GM23338 (cell line): ENCODE measurements around the gene TRIM15. TPM values are rescaled to one million over a fixed set of nuclear protein-coding genes. Genes with fewer than 3 reads are reported as not detected.

Experiments
- ATAC-seq: fragments of 200-7000 bp; cut with Tn5 transposase; 3 replicates; pipeline ENCODE4 v1.9.1; 2020
- DNase-seq: peaks from one replicate; pipeline ENCODE4 v3.0.0-alpha.2; 2015; ENCODE audit warnings: low spot score
- H2AFZ ChIP-seq: fragments of 200-600 bp; sonication (generic); 2 replicates; pipeline ENCODE4 v1.8.0; 2016; ENCODE audit warnings: antibody characterized with exemption, mild to moderate bottlenecking, moderate library complexity
- H3F3A ChIP-seq: fragments of 200-600 bp; sonication (generic); replicated peaks from 2 replicates; pipeline ENCODE4 v1.8.0; 2017; ENCODE audit warnings: antibody characterized with exemption, mixed run types, low read depth
- H3K27ac ChIP-seq: fragments of 200-600 bp; sonication (generic); 2 replicates; pipeline ENCODE4 v1.6.1; 2016; ENCODE audit warnings: low read depth
- H3K27me3 ChIP-seq: fragments of 200-600 bp; sonication (generic); 2 replicates; pipeline ENCODE4 v1.8.0; 2016; ENCODE audit warnings: mild to moderate bottlenecking, mixed run types, moderate library complexity; ENCODE audit not compliant: insufficient read depth
- H3K36me3 ChIP-seq: fragments of 200-600 bp; sonication (generic); 2 replicates; pipeline ENCODE4 v1.8.0; 2016; ENCODE audit warnings: mild to moderate bottlenecking; ENCODE audit not compliant: insufficient read depth
- H3K4me1 ChIP-seq: fragments of 200-600 bp; sonication (generic); 2 replicates; pipeline ENCODE4 v1.8.0; 2016; ENCODE audit warnings: mild to moderate bottlenecking, moderate library complexity; ENCODE audit not compliant: insufficient read depth
- H3K4me2 ChIP-seq: fragments of 200-600 bp; sonication (generic); 2 replicates; pipeline ENCODE4 v1.7.1; 2017; ENCODE audit warnings: mixed run types
- H3K4me3 ChIP-seq: fragments of 200-600 bp; sonication (generic); 2 replicates; pipeline ENCODE4 v1.6.1; 2016; ENCODE audit warnings: mixed run types
- H3K79me2 ChIP-seq: fragments of 200-600 bp; sonication (generic); replicated peaks from 2 replicates; pipeline ENCODE4 v1.8.0; 2017; ENCODE audit warnings: mild to moderate bottlenecking; ENCODE audit not compliant: insufficient read depth
- H3K9me2 ChIP-seq: fragments of 200-600 bp; sonication (generic); 2 replicates; pipeline ENCODE4 v1.8.0; 2017; ENCODE audit not compliant: insufficient read depth
- H4K20me1 ChIP-seq: fragments of 200-600 bp; sonication (generic); replicated peaks from 2 replicates; pipeline ENCODE4 v1.8.0; 2017; ENCODE audit warnings: mild to moderate bottlenecking; ENCODE audit not compliant: insufficient read depth
- H3K27ac Mint-ChIP-seq: 2 replicates; pipeline ENCODE4 v1.8.0; 2020; ENCODE audit warnings: inconsistent platforms, mild to moderate bottlenecking, moderate library complexity, mixed read lengths
- H3K27me3 Mint-ChIP-seq: 3 replicates; pipeline ENCODE4 v1.8.0; 2022; ENCODE audit warnings: low read depth, mild to moderate bottlenecking, moderate library complexity, mixed read lengths, inconsistent platforms; ENCODE audit not compliant: insufficient read depth, poor library complexity
- H3K36me3 Mint-ChIP-seq: 3 replicates; pipeline ENCODE4 v1.8.0; 2021; ENCODE audit warnings: low read depth, mild to moderate bottlenecking, inconsistent platforms, moderate library complexity, mixed read lengths
- H3K4me1 Mint-ChIP-seq: 3 replicates; pipeline ENCODE4 v1.8.0; 2020; ENCODE audit warnings: mild to moderate bottlenecking, inconsistent platforms, mixed read lengths
- H3K4me3 Mint-ChIP-seq: 3 replicates; pipeline ENCODE4 v1.8.0; 2021; ENCODE audit warnings: moderate library complexity, mild to moderate bottlenecking, inconsistent platforms, mixed read lengths
- H3K9me3 Mint-ChIP-seq: 3 replicates; pipeline ENCODE4 v1.8.0; 2020; ENCODE audit warnings: moderate library complexity, mild to moderate bottlenecking, inconsistent platforms, mixed read lengths
- CREB1 ChIP-seq: fragments of 250-450 bp; sonication (Bioruptor Pico); IDR thresholded peaks from 2 replicates; pipeline ENCODE4 v1.5.0; 2020; ENCODE audit warnings: low read depth, mild to moderate bottlenecking, moderate library complexity
- EZH2 ChIP-seq: fragments of 200-600 bp; sonication (generic); IDR thresholded peaks from one replicate; pipeline ENCODE4 v1.8.0; 2017; ENCODE audit warnings: antibody characterized with exemption, mild to moderate bottlenecking, low read depth; ENCODE audit not compliant: unreplicated experiment
- EZH2phosphoT487 ChIP-seq: fragments of 200-600 bp; sonication (generic); IDR thresholded peaks from one replicate; pipeline ENCODE4 v1.8.1; 2018; ENCODE audit warnings: antibody characterized with exemption; ENCODE audit not compliant: unreplicated experiment
- JUNB ChIP-seq: IDR thresholded peaks from one replicate; pipeline ENCODE4 v1.6.1; 2016; ENCODE audit warnings: antibody characterized with exemption; ENCODE audit not compliant: unreplicated experiment
- NANOG ChIP-seq: IDR thresholded peaks from 2 replicates; pipeline ENCODE4 v1.6.1; 2016; ENCODE audit warnings: antibody characterized with exemption, borderline replicate concordance
- POLR2AphosphoS5 ChIP-seq: IDR thresholded peaks from 2 replicates; pipeline ENCODE4 v1.6.1; 2016; ENCODE audit warnings: antibody characterized with exemption, low read depth
- STAT1 ChIP-seq: IDR thresholded peaks from one replicate; pipeline ENCODE4 v1.6.1; 2016; ENCODE audit warnings: antibody characterized with exemption; ENCODE audit not compliant: unreplicated experiment
- ZNF114 ChIP-seq: fragments of 250-450 bp; sonication (Bioruptor Pico); IDR thresholded peaks from 2 replicates; pipeline ENCODE4 v1.5.0; 2020; ENCODE audit warnings: mild to moderate bottlenecking, moderate library complexity
- ZNF331 ChIP-seq: fragments of 250-450 bp; sonication (Bioruptor Pico); IDR thresholded peaks from 2 replicates; pipeline ENCODE4 v1.5.0; 2020; ENCODE audit warnings: low read depth, mild to moderate bottlenecking, moderate library complexity
- polyA plus RNA-seq: library from polyadenylated mRNA; unstranded; fragments of >200 nt; fragmentation: Nextera tagmentation; extraction: Ambion mirVana; gene quantifications from 2 replicates; pipeline ENCODE4 v1.2.1, GENCODE V29; 2016
- total RNA-seq: library from RNA; depleted of rRNA; stranded (reverse); fragments of >200 nt; shearing (Covaris generic); gene quantifications from 2 replicates; pipeline ENCODE4 v1.2.3, GENCODE V29; 2014
- TF ChIP-seq, protein P1 (sequence below): IDR thresholded peaks from one replicate; pipeline ENCODE4 v1.6.1; 2018; ENCODE audit warnings: antibody characterized with exemption; ENCODE audit not compliant: unreplicated experiment
- TF ChIP-seq, protein P2 (sequence below): IDR thresholded peaks from 2 replicates; pipeline ENCODE4 v1.6.1; 2016; ENCODE audit warnings: antibody characterized with exemption
- TF ChIP-seq, protein P3 (sequence below), 2 experiments: fragments of 200-600 bp in 1 of 2; sonication (generic) in 1 of 2; conservative IDR thresholded peaks; 2 replicates each; pipeline versions ENCODE4 v1.5.1 to v1.6.1; 2016 to 2017; ENCODE audit warnings: antibody characterized with exemption in 2 of 2, low read depth in 2 of 2, mild to moderate bottlenecking in 2 of 2, moderate library complexity in 1 of 2
- TF ChIP-seq, protein P4 (sequence below): fragments of 250-450 bp; sonication (Bioruptor Pico); IDR thresholded peaks from 2 replicates; pipeline ENCODE4 v1.5.0; 2020; ENCODE audit warnings: mild to moderate bottlenecking, moderate library complexity

TRIM15 gene
- total and polyA plus RNA-seq, 2 experiments from 2014 or later: 0.21 to 1.0 TPM

DNA sequence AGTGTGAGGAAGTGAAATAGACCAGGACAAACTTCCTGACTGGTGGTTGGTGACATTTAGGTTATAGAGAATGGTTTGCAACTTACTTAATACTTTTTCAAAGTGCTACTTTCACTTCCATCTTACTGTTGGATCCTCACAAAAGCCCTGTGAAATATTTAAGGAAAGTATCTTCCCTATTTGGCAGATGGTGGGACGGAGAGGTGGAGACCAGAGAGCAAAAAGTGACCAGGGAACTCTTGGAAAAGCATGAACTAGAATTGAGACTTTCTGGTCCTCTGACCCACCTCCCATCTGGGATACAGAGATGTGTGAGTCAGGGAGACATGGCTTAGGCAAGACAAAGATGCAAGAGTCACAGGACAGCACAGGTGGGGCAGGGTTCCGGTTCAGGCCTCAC is 5.3 kb upstream of the TRIM15 start:
- no peaks in the 10 kb centered on the region for H3K4me1 ChIP-seq
- no peak overlapping the region for H3K4me3 ChIP-seq
- no peaks in the 10 kb centered on the region for H3K9me3 Mint-ChIP-seq
- no peaks in the 10 kb centered on the region for H3K36me3 Mint-ChIP-seq
- no peak overlapping the region for H3K27ac Mint-ChIP-seq
- no peaks in the 10 kb centered on the region for H3K36me3 ChIP-seq
- TF ChIP-seq ZNF331 (CRISPR knock-in tag): no peak
- no peak for TF ChIP-seq POLR2AphosphoS5
- TF ChIP-seq ZNF114 (CRISPR knock-in tag): no peak
- TF ChIP-seq, protein P1, sequence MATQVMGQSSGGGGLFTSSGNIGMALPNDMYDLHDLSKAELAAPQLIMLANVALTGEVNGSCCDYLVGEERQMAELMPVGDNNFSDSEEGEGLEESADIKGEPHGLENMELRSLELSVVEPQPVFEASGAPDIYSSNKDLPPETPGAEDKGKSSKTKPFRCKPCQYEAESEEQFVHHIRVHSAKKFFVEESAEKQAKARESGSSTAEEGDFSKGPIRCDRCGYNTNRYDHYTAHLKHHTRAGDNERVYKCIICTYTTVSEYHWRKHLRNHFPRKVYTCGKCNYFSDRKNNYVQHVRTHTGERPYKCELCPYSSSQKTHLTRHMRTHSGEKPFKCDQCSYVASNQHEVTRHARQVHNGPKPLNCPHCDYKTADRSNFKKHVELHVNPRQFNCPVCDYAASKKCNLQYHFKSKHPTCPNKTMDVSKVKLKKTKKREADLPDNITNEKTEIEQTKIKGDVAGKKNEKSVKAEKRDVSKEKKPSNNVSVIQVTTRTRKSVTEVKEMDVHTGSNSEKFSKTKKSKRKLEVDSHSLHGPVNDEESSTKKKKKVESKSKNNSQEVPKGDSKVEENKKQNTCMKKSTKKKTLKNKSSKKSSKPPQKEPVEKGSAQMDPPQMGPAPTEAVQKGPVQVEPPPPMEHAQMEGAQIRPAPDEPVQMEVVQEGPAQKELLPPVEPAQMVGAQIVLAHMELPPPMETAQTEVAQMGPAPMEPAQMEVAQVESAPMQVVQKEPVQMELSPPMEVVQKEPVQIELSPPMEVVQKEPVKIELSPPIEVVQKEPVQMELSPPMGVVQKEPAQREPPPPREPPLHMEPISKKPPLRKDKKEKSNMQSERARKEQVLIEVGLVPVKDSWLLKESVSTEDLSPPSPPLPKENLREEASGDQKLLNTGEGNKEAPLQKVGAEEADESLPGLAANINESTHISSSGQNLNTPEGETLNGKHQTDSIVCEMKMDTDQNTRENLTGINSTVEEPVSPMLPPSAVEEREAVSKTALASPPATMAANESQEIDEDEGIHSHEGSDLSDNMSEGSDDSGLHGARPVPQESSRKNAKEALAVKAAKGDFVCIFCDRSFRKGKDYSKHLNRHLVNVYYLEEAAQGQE: no peak
- TF ChIP-seq CREB1 (CRISPR knock-in tag): no peak
- no peak for TF ChIP-seq EZH2
- TF ChIP-seq, protein P2, sequence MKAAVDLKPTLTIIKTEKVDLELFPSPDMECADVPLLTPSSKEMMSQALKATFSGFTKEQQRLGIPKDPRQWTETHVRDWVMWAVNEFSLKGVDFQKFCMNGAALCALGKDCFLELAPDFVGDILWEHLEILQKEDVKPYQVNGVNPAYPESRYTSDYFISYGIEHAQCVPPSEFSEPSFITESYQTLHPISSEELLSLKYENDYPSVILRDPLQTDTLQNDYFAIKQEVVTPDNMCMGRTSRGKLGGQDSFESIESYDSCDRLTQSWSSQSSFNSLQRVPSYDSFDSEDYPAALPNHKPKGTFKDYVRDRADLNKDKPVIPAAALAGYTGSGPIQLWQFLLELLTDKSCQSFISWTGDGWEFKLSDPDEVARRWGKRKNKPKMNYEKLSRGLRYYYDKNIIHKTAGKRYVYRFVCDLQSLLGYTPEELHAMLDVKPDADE: no peak
- TF ChIP-seq, protein P3, sequence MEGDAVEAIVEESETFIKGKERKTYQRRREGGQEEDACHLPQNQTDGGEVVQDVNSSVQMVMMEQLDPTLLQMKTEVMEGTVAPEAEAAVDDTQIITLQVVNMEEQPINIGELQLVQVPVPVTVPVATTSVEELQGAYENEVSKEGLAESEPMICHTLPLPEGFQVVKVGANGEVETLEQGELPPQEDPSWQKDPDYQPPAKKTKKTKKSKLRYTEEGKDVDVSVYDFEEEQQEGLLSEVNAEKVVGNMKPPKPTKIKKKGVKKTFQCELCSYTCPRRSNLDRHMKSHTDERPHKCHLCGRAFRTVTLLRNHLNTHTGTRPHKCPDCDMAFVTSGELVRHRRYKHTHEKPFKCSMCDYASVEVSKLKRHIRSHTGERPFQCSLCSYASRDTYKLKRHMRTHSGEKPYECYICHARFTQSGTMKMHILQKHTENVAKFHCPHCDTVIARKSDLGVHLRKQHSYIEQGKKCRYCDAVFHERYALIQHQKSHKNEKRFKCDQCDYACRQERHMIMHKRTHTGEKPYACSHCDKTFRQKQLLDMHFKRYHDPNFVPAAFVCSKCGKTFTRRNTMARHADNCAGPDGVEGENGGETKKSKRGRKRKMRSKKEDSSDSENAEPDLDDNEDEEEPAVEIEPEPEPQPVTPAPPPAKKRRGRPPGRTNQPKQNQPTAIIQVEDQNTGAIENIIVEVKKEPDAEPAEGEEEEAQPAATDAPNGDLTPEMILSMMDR (conservative IDR thresholded peaks at IDR 0.05; ENCODE audit: low read depth in 2 of 2): no peak
- TF ChIP-seq, protein P4, sequence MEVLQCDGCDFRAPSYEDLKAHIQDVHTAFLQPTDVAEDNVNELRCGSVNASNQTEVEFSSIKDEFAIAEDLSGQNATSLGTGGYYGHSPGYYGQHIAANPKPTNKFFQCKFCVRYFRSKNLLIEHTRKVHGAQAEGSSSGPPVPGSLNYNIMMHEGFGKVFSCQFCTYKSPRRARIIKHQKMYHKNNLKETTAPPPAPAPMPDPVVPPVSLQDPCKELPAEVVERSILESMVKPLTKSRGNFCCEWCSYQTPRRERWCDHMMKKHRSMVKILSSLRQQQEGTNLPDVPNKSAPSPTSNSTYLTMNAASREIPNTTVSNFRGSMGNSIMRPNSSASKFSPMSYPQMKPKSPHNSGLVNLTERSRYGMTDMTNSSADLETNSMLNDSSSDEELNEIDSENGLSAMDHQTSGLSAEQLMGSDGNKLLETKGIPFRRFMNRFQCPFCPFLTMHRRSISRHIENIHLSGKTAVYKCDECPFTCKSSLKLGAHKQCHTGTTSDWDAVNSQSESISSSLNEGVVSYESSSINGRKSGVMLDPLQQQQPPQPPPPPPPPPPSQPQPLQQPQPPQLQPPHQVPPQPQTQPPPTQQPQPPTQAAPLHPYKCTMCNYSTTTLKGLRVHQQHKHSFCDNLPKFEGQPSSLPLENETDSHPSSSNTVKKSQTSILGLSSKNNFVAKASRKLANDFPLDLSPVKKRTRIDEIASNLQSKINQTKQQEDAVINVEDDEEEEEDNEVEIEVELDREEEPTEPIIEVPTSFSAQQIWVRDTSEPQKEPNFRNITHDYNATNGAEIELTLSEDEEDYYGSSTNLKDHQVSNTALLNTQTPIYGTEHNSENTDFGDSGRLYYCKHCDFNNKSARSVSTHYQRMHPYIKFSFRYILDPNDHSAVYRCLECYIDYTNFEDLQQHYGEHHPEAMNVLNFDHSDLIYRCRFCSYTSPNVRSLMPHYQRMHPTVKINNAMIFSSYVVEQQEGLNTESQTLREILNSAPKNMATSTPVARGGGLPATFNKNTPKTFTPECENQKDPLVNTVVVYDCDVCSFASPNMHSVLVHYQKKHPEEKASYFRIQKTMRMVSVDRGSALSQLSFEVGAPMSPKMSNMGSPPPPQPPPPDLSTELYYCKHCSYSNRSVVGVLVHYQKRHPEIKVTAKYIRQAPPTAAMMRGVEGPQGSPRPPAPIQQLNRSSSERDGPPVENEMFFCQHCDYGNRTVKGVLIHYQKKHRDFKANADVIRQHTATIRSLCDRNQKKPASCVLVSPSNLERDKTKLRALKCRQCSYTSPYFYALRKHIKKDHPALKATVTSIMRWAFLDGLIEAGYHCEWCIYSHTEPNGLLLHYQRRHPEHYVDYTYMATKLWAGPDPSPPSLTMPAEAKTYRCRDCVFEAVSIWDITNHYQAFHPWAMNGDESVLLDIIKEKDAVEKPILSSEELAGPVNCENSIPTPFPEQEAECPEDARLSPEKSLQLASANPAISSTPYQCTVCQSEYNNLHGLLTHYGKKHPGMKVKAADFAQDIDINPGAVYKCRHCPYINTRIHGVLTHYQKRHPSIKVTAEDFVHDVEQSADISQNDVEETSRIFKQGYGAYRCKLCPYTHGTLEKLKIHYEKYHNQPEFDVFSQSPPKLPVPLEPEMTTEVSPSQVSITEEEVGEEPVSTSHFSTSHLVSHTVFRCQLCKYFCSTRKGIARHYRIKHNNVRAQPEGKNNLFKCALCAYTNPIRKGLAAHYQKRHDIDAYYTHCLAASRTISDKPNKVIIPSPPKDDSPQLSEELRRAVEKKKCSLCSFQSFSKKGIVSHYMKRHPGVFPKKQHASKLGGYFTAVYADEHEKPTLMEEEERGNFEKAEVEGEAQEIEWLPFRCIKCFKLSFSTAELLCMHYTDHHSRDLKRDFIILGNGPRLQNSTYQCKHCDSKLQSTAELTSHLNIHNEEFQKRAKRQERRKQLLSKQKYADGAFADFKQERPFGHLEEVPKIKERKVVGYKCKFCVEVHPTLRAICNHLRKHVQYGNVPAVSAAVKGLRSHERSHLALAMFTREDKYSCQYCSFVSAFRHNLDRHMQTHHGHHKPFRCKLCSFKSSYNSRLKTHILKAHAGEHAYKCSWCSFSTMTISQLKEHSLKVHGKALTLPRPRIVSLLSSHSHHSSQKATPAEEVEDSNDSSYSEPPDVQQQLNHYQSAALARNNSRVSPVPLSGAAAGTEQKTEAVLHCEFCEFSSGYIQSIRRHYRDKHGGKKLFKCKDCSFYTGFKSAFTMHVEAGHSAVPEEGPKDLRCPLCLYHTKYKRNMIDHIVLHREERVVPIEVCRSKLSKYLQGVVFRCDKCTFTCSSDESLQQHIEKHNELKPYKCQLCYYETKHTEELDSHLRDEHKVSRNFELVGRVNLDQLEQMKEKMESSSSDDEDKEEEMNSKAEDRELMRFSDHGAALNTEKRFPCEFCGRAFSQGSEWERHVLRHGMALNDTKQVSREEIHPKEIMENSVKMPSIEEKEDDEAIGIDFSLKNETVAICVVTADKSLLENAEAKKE (CRISPR knock-in tag): no peak
- no peak for TF ChIP-seq NANOG
- no peak for TF ChIP-seq EZH2phosphoT487
- no peak for TF ChIP-seq JUNB
- TF ChIP-seq STAT1: no peak
- H3K27ac ChIP-seq: no peak overlapping the region
- H3K4me3 Mint-ChIP-seq: no peak overlapping the region
- H2AFZ ChIP-seq: no peak overlapping the region
- H3K27me3 ChIP-seq: 0 out of 2 replicates have a peak, but pooled peaks cover 11% of the 10 kb centered on the region
- no peaks in the 10 kb centered on the region for H3F3A ChIP-seq
- no peaks in the 10 kb centered on the region for H3K79me2 ChIP-seq
- peaks cover 8% of the 10 kb centered on the region for H3K27me3 Mint-ChIP-seq
- H3K9me2 ChIP-seq: no peaks in the 10 kb centered on the region
- H4K20me1 ChIP-seq: no peaks in the 10 kb centered on the region
- no peak for ATAC-seq
- H3K4me2 ChIP-seq: no peak overlapping the region
- no peak for DNase-seq
- no peaks in the 10 kb centered on the region for H3K4me1 Mint-ChIP-seq
